Activated CD4-positive, alpha-beta T cell treated with anti-CD3 and anti-CD28 coated beads, Interleukin-2, amount 50 U/mL, for 4 hours (primary cell): ENCODE measurements around the gene ANKRD24.
"Not testable (repeated sequence)": the region's sequence is repeated elsewhere in the genome, so short reads cannot be mapped to it uniquely, and the experiment has no call there.

ENCODE experiments used
- DNase-seq, 2 experiments: peaks; one replicate each; pipeline ENCODE4 v3.0.0-alpha.2; 2020

The ANKRD24 gene

DNA sequence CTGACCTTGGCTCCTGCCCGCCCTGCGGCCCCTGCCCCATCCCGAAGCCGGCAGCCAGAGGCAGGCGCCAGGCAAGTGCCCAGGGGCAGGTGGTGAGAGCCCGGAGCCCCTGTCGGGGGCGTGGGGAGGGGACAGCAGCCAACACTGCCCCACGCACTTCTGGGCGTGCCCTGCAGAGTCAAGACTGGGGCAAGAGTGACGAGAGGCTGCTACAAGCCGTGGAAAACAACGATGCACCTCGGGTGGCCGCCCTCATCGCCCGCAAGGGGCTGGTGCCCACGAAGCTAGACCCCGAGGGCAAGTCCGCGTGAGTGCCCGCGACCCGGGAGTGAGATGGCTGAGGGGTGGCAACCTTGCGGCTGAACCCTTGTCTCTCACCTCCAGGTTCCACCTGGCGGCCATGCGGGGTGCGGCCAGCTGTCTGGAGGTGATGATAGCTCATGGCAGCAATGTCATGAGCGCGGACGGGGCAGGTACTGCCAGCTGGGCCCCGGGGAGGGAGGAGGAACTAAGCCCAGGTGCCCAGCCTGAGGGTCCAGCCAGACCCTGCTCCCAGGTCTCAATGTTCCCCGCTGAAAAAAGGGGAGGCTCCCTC, 17.3 kb downstream of the ANKRD24 start:
- DNase-seq = no peak

DNA sequence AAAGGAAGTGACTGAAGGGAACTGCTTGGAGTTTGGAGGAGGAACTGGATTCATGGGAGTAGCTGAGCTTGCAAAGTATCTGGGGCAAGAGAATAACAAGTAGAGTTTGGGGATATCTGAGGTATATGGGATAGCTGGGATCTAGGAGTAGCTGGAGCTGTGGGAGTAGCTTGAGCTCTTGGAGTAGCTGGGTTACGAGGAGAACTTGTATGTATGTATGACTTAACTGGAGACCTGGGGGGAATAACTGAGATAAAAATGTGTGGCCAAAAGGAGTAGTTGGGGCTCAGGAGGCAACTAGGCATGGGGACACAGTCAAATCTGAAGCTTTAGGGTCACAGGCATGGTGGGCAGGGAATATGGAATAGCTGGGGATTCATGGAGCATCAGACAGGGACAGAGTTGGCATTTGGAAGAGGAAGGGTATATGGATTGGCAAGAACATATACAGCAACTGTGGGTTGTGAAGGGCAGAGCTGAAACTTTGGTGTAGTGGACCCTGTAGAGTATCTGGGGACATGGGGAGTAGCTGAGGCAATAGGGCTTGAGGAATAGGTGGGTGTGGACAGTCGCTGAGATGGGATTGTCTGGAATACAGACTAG, 18.6 kb downstream of the ANKRD24 start:
- no peak for DNase-seq

DNA sequence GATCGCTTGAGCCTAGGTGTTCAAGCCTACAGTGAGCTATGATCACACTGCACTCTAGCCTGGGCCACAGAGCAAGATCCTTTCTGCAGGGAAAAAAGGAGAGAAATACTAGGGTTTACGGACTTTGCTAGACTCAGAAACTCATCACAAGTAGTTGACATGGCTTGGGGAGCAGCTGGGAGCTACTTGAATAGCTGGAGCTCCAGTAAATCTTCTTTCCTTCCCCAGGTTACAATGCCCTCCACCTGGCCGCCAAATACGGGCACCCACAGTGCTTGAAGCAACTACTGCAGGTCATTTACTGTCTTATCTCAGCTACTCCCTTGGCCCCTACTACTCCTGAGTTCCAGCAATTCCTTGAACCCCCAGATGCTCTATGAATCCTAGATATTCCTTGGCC, 19.3 kb downstream of the ANKRD24 start:
- no peak for DNase-seq

DNA sequence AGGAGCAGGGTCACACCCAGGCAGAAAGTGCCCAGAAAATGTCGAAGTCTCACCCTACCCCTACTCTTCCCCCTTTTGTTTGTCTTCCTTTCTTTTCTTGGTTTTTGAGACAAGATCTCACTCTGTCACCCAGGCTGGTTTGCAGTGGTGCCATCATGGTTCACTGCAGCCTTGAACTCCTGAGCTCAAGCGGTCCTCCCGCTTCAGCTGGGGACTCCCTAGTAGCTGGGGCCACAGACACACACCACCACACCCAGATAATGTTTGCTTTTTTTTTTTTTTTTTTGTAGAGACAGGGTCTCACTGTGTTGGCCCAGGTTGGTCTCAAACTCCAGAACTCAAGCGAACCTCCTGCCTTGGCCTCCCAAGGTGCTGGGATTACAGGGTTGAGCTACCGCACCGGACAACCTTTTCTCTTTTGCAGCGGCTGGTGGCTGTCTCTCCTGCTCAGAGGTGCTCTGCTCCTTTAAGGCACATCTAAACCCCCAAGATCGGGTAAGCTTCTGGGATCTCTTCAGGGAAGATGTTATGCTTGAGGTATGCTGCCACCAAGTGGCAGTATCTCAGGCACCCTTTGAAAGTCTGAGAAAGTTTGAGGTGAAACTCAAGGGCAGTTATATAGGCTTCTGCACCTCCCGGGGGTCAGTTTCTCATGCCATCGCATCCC, 24.5 kb downstream of the ANKRD24 start:
- no peak for DNase-seq

DNA sequence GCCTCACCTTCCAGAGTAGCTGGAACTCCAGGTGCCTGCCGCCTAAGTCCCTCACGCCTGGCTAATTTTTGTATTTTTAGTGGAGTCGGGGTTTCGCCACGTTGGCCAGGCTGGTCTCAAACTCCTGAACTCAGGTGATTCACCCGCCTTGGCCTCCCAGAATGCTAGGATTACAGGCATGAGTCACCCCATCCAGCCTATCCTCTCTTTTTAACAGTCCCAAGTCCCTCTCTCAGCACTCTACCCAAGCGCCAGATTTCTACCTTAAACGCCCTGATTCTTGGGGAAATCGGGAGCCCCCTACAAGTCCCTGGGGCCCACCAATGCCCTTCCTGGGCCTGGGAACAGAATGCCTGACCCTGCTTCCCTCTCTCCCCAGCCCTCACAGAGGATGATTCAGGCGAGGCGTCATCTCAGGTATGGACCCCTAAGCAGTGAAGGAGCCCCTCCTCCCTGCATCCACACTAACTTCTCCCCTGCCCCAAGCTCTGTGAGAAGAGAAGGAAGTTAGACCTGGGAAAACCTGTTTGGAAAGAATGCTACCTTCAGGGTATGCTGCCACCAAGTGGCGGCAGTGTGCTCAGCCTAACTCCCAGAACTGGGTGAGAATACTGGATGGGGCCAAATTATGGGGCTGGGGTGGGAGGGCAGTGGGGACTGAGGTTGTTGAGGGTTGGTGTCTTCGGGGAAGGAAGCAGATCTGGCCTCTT, 26.1 kb downstream of the ANKRD24 start:
- DNase-seq = no peak

DNA sequence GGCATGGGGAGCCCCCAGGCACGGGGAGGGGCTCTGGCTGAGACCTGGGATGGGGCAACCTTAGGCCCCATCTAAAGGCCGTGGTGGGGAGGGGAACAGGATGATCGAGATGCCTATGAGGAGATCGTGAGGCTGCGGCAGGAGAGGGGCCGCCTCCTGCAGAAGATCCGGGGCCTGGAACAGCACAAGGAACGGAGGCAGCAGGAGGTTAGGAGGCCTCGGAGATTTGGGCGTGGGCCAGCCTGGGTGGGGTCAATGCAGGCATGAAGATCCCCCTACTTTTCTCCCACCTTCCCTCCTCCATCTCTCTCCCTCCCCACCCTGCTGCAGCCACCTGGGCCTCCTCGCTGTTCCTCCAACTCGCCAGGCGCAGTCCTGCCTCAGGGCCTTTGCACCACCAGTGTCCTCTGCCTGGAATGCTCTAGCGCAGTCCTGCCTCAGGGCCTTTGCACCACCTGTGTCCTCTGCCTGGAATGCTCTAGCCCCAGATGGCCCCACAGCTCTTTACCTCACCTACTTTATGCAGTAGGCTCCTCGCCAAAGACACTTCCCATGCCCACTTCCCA, 27.8 kb downstream of the ANKRD24 start:
- no peak for DNase-seq

DNA sequence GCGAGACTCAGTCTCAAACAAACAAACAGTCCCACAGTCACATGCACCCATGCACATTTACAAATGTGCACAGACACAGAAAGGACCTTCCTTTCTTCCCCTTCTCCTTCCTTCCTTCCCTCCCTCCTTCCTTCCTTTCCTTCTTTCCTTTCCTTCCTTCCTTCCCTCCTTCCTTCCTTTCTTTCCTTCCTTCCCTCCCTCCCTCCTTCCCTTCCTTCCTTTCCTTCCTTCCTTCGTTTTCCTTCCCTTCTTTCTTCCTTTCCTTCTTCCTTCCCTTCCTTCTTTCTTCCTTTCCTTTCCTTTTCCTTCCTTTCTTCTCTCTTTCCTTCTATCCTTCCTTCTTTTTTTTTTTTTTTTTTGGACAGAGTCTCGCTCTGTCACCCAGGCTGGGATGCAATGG, 30.6 kb downstream of the ANKRD24 start:
- no peak for DNase-seq

DNA sequence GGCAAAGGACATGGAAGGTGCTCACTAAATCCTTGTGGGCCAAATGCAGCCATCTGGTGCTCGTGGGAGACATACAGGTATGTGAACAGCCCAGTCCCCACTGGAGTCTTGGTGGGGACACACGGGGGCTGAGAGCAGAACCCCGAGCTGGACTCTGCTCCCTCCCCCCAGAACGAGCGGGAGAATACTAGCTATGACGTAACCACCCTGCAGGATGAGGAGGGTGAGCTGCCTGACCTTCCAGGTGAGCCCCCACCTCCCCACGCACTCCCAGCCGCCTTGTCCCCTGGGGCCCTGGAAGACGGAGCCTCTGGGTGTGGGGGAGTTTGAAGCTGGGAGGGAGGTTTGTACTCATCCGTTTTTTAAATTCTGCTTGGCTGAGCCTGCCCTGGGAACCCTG, 33.3 kb downstream of the ANKRD24 start:
- DNase-seq = no peak

DNA sequence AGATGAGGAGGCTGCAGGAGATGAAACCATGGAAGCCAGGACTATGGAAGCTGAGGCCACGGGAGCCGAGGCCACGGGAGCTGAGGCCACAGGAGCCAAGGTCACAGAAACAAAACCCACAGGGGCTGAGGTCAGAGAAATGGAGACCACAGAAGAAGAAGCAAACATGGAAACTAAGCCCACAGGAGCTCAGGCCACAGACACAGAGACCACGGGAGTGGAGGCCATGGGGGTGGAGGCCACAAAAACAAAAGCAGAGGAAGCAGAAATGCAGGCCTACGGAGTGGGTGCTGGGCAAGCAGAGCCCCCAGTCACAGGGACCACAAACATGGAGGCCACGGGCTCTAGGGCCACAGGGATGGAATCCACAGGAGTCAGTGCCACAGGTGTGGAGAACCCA, 34.4 kb downstream of the ANKRD24 start:
- no peak for DNase-seq

DNA sequence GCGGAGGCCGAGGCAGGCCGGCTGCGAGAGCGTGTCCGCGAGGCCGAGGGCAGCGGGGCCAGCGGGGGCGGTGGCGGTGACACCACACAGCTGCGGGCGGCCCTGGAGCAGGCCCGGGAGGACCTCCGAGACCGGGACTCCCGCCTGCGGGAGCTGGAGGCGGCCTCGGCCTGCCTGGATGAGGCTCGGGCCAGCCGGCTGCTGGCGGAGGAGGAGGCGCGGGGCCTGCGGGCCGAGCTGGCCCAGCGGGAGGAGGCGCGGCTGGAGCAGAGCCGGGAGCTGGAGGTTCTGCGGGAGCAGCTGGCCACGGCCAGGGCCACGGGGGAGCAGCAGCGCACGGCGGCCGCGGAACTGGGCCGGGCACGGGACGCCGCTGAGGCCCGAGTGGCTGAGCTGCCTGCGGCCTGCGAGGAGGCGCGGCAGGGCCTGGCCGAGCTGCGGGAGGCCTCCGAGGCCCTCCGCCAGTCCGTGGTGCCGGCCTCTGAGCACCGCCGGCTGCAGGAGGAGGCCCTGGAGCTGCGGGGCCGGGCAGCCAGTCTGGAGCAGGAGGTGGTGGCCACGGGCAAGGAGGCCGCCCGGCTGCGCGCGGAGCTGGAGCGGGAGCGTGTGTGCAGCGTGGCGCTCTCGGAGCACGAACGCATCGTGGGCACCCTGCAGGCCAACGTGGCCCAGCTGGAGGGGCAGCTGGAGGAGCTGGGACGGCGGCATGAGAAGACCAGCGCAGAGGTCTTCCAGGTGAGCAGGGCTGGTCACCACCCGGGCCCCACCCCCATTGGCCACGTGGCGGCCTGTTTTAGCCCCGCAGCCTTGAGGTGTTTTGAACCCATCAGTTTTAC, 35.2 kb downstream of the ANKRD24 start:
- DNase-seq = no peak

DNA sequence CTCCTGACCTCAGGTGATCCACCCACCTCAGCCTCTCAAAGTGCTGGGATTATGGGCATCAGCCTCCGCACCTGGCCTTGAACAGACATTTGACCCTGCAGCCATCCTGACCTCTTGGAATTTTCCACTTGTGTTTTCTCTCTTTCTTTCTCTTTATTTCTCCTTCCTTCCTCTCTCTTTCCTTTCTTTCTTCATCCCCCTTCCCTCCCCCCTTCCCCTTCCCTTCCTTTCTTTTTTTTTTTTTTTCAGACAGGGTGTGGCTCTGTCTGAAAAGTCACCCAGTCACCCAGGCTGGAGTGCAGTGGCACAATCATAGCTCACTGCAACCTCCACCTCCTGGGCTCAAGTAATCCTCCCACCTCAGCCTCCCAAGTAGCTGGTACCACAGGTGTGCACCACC, 36.0 kb downstream of the ANKRD24 start:
- DNase-seq = not testable (repeated sequence)

DNA sequence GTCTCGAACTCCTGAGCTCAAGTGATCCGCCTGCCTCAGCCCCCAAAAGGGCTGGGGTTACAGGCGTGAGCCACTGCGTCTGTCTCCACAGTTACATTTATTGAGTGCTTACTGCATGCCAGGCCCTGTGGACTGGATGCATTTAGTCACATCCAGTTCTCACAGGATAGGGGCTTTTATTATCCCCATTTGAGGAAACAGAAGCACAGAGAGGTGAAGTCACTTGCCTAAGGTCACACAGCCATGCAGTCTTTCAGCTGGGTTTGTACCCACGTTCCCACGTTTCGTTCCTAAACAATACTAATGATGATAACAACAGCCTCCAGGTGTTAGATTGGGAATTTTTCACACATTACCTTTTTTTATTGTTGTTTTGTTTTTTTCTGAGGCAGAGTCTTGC, 37.7 kb downstream of the ANKRD24 start:
- no peak for DNase-seq

DNA sequence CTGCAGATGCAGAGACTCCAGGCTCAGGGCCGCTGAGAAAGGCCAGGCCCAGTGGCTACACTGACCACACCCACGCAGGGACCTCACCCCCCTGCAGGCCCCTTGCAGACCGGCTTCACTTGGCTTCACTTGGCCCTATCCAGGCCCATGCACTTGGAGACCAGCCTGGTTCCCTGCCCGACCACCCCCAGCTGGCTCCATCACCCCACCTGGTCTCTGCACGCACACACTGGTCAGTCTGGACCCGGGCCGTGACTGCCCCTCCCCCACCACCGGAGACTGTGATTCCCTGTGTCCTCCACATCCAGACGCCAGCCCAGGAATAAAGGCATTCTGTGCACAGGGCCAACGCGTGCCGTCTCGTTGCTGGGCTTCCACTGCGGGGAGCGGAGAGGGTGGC, 42.0 kb downstream of the ANKRD24 start:
- no peak for DNase-seq

DNA sequence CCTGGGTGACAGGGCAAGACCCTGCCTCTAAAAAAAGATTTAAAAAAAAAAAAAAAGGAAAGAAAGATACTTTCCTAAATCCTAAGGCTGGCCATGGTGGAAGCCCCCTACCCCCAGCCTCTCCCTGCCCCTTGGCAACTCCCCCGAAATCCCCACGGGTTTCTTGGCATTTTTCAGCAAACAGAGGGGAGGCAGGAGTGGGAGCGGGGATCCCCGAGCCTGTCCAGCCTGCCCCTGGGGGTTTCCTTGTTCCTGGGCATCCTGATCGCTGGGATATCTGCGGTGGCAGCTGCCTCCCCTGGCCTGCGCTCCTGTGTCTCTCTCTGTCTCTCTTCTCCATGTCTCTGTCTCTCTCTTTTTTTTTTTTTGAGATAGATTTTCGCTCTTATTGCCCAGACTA, 43.4 kb downstream of the ANKRD24 start:
- no peak for DNase-seq

DNA sequence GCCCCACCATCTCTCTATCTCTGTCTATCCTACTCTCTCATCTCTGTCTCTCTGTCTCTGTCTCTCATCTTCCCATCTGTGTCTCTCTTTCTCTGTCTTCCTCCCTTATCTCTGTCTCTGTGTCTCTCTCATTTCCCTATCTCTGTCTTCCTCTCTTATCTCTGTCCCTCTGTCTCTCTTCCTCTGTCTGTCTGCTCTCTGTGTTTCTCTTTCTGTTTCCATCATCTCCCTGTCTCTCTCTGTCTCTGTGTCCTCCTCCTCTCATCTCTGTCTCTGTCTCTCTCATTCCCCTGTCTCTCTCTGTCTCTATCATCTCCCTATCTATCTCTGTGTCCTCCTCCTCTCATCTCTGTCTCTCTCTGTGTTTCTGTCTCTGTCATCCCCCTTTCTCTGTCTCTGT, 45.3 kb downstream of the ANKRD24 start:
- no peak for DNase-seq

DNA sequence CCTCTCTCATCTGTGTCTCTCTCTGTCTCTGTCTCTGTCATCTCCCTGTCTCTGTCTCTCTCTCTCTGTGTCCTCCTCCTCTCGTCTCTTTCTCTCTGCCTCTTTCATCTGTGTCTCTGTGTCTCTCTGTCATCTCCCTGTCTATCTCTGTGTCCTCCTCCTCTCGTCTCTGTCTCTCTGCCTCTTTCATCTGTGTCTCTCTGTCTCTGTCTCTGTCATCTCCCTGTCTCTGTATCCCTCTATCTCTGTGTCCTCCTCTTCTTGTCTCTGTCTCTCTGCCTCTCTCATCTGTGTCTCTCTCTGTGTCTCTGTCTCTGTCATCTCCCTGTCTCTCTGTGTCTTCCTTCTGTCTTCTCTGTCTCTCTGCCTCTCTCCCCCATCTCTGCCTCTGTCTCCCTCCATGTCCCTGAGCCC, 46.3 kb downstream of the ANKRD24 start:
- no peak for DNase-seq

DNA sequence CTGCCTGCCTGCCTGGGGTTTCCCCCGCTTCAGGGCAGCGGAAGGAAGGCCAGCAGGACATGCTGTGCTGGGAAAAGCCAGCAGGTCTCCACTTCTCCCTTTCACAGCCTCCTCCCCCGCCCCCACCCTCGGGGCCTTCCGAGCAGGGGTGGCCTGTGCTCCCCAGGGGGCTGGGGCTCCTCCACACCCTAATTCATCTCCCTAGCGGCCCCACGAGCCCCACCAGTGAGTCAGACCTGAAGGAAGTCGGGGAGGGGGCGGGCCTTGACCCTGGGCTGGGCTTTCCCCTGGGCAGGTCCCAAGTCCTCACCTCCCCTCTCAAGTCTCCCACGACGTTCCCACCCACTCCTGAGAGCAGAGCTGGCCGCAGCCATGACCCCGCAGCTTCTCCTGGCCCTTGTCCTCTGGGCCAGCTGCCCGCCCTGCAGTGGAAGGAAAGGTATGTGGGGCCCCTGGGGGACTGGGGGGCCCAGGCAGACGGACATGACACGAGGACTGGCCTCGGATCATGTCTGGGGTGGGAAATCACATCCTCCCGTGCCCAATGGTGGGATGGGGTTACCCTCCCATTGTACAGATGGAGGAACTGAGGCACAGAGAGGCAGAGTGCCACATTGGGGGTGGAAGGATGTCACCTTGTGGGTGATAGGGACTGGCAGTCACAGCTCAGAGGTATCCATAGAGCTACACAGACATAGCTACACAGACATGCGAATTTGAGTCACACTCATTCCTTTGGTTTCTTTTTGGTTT, 46.9 kb downstream of the ANKRD24 start, which contains the start of gene EBI3:
EBI3 (plus strand) TSS at position 345 of the 753 bp plus-strand sequence; CDS start at position 373, 28 bp downstream.
- DNase-seq = no peak

DNA sequence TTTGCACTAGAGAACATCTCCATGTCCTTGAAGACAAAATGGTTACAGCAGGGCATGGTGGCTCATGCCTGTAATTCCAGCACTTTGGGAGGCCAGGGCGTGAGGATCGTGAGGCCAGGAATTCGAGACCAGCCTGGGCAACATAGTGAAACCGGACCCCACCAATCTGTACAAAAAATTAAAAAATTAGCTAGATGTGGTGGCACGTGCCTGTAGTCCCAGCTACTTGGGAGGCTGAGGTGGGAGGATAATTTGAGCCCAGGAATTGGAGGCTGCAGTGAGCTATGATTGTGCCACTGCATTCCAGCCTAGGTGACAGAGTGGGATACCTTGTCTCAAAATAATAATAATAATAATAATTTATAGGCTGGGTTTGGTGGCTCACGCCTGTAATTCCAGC, 47.7 kb downstream of the ANKRD24 start:
- not testable (repeated sequence) for DNase-seq

DNA sequence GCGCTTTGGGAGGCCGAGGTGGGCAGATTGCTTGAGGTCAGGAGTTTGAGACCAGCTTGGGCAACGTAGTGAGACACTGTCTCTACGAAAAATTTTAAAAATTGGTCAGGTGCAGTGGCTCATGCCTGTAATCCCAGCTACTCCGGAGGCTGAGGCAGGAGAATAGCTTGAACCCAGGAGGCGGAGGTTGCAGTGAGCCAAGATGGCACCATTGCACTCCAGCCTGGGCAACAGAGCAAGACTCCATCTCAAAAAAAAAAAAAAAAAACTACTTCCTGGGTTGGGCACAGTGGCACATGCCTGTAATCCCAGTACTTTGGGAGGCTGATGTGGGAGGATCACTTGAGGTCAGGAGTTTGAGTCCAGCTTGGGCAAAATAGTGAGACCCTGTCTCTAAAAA, 49.0 kb downstream of the ANKRD24 start:
- DNase-seq = not testable (repeated sequence)

DNA sequence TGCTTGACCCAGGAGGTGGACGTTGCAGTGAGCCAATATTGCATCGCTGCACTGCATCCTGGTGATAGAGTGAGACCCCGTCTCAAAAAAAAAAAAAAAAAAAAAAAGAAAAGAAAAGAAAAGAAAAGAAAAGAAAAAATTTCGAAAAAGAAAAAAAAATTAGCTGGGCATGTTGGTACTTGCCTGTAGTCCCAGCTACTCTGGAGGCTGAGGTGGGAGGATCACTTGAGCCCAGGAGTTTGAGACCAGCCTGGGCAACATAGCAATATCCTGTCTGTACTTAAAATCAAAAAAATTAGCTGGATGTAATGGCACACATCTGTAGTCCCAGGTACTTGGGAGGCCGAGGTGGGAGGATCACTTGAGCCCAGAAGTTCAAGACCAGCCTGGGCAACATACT, 49.6 kb downstream of the ANKRD24 start:
- DNase-seq = not testable (repeated sequence)

DNA sequence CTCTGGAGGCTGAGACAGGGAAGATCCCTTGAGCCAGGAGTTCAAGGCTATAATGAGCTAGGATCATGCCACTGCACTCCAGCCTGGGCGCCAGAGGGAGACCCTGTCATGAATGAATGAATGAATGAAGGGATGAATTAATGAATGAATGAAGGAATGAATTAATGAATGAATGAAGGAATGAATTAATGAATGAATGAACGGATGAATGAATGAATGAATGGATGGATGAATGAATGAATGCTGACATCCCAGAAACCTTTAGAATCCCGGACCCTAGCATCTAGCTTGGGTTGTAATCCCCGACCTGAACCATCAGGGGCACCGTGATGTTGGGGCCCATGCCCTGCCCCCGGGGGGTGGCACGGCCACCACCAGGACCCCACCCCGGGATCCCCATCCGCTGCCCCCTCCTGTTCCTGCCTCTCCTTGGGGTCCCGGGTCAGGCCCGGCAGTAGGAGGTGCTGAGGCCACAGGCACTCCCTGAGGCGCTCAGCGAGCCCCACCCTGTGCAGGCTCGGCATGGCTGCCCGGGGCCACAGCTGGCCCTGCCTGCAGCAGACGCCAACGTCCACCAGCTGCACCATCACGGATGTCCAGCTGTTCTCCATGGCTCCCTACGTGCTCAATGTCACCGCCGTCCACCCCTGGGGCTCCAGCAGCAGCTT, 50.3 kb downstream of the ANKRD24 start:
- DNase-seq = no peak
